Subcutaneous adipose tissue (tissue), 4 donors: ENCODE data around the gene MRPL10. TPM values are rescaled to one million over a fixed set of nuclear protein-coding genes. Genes with fewer than 3 reads are reported as not detected.

ENCODE experiments used
- CTCF ChIP-seq: fragments of 450-650 bp; IDR thresholded peaks from one replicate; pipeline ENCODE4 v1.5.1; 2016; ENCODE audit warnings: low read depth, mild to moderate bottlenecking, control low read depth, antibody characterized with exemption, moderate library complexity
- total RNA-seq, 4 donors: library from RNA; depleted of rRNA; stranded (reverse); fragments of >200 nt; gene quantifications; one replicate each; pipeline ENCODE4 v1.1.0, GENCODE V29; 2016

Gene MRPL10
- total RNA-seq, 4 donors from 2014 or later = 29.3 to 54.3 (median 34.1) TPM

- TF ChIP-seq CTCF = no peak
These were observed 25.1 kb downstream of the MRPL10 start for GRCh38 chr17:47806026-47806912.

- TF ChIP-seq CTCF = no peak
These were observed 26.9 kb downstream of the MRPL10 start for GRCh38 chr17:47804461-47804860.

- no peak for TF ChIP-seq CTCF
These were observed 27.6 kb downstream of the MRPL10 start for GRCh38 chr17:47803751-47804150.

GRCh38 chr17:47803201-47803600, 28.1 kb downstream of the MRPL10 start:
- no peak for TF ChIP-seq CTCF

- no peak for TF ChIP-seq CTCF
These were observed 28.9 kb downstream of the MRPL10 start for GRCh38 chr17:47802341-47803022.

GRCh38 chr17:47801906-47802305, 29.4 kb downstream of the MRPL10 start:
- no peak for TF ChIP-seq CTCF

GRCh38 chr17:47801176-47801765, 30.1 kb downstream of the MRPL10 start:
- no peak for TF ChIP-seq CTCF
